DMS 273 (cell line): ENCODE results near the gene TAF6.

Experiments used
- DNase-seq: peaks from one replicate; lab custom pipeline; 2025; ENCODE audit not compliant: unreplicated experiment; lab: John Stamatoyannopoulos, UW

TAF6 gene

GRCh38 chr7:100075418-100075817 lies 43.7 kb downstream of the TAF6 start:
- DNase-seq, result no peak

- no peak for DNase-seq
These were observed 44.3 kb downstream of the TAF6 start for GRCh38 chr7:100074841-100075240.

- no peak for DNase-seq
These were observed 46.7 kb downstream of the TAF6 start for GRCh38 chr7:100072462-100072861.

- peak; percentile 50 for DNase-seq
These were observed 48.0 kb downstream of the TAF6 start for GRCh38 chr7:100071018-100071723.

- no peak for DNase-seq
These were observed 49.2 kb downstream of the TAF6 start for GRCh38 chr7:100069991-100070390.

- DNase-seq, result no peak
These were observed 52.2 kb downstream of the TAF6 start for GRCh38 chr7:100066953-100067352.

GRCh38 chr7:100065452-100066186 lies 53.5 kb downstream of the TAF6 start:
- peak; percentile 39 for DNase-seq

- no peak for DNase-seq
These were observed 55.0 kb downstream of the TAF6 start for GRCh38 chr7:100064162-100064561.

GRCh38 chr7:100063376-100063775 lies 55.8 kb downstream of the TAF6 start:
- DNase-seq, result no peak

GRCh38 chr7:100061518-100062193 lies 57.5 kb downstream of the TAF6 start:
- peak; percentile 36 for DNase-seq

GRCh38 chr7:100059251-100059739 lies 59.9 kb downstream of the TAF6 start:
- DNase-seq, result no peak
